A673 (cell line): ENCODE results near the gene CCNL1.

Experiments
- EZH2 ChIP-seq: fragments of 200-600 bp; sonication (generic); IDR thresholded peaks from 2 replicates; pipeline ENCODE4 v1.6.1; 2017; ENCODE audit warnings: borderline replicate concordance, low read depth, mild to moderate bottlenecking, mixed read lengths, antibody characterized with exemption, low read length; ENCODE audit not compliant: poor library complexity, severe bottlenecking
- TF ChIP-seq, protein P1 (sequence below): fragments of 300-800, 200-600 bp; sonication (generic); conservative IDR thresholded peaks from 2 replicates; pipeline ENCODE4 v1.5.1; 2017; ENCODE audit warnings: low read depth, mild to moderate bottlenecking, antibody characterized with exemption, low read length, moderate library complexity, mixed read lengths

DNA sequence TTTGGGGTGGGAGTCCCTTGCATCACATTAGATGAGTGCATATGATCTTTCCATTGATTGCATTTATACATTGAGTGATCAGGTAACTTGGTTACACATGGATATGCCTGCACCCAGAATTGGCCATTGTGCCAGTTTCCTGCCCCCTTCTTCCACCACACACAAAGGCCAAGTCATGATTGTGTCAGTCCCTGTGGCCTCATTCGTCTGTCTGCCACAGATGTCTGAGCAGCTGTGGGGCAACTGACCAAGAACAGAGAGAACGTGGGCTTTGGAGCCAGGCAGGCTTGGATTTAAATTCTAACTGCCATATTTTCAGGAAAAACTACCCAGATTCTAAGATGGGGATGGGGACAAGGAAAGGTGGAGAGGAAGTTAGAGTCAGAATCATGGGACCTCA is 27.0 kb downstream of the CCNL1 start:
- no peak for TF ChIP-seq EZH2
- TF ChIP-seq, protein P1, sequence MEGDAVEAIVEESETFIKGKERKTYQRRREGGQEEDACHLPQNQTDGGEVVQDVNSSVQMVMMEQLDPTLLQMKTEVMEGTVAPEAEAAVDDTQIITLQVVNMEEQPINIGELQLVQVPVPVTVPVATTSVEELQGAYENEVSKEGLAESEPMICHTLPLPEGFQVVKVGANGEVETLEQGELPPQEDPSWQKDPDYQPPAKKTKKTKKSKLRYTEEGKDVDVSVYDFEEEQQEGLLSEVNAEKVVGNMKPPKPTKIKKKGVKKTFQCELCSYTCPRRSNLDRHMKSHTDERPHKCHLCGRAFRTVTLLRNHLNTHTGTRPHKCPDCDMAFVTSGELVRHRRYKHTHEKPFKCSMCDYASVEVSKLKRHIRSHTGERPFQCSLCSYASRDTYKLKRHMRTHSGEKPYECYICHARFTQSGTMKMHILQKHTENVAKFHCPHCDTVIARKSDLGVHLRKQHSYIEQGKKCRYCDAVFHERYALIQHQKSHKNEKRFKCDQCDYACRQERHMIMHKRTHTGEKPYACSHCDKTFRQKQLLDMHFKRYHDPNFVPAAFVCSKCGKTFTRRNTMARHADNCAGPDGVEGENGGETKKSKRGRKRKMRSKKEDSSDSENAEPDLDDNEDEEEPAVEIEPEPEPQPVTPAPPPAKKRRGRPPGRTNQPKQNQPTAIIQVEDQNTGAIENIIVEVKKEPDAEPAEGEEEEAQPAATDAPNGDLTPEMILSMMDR: no peak
